GM19023 (cell line): Measurements from ENCODE around the gene ARHGEF11.
"Not testable (repeated sequence)": the region's sequence is repeated elsewhere in the genome, so short reads cannot be mapped to it uniquely, and the experiment has no call there.

Source experiments
- ATAC-seq: cut with Tn5 transposase; IDR thresholded peaks from one replicate; pipeline ENCODE4 v1.9.1; 2021; ENCODE audit warnings: mild to moderate bottlenecking, moderate library complexity; ENCODE audit not compliant: unreplicated experiment

Gene ARHGEF11

DNA sequence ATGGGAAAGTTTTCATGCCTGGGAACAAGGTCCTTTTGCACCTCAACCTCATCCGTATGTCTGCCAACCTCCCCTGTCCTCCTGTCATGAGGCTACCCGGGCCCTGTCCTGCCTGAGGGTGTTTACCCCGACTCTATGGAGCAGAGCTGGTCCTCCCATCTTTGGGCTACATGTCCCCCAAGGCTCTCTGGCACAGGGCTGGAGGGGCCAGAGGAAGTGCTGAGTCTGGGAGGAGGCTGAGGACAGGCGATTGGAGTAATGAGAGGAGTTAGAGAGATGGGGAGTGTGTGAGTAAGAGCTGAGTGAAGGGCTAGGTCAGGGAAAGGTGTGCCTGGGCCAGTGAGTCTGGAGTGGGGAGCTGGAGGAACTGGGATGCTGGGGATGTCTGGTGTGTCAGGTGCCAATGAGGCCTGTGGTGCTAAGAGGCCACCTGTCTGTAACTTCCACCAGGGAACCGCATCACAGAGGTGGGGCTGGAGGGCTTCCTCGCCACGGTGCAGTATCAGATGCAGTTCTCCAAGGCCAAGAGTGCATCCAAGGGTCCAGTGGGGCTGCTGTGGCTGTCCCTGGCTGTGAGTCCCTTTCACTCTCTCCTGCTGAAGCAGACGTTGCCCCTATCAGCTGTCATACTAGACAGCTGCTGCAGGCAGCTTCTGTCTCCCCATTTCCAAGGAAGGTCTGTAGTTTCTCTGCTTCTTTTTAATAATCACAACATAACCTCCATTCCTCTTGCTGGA lies 113.4 kb downstream of the ARHGEF11 start:
- ATAC-seq: no peak

- ATAC-seq: no peak
Observed at GRCh38 chr1:156931211-156931952, 114.2 kb downstream of the ARHGEF11 start.

DNA sequence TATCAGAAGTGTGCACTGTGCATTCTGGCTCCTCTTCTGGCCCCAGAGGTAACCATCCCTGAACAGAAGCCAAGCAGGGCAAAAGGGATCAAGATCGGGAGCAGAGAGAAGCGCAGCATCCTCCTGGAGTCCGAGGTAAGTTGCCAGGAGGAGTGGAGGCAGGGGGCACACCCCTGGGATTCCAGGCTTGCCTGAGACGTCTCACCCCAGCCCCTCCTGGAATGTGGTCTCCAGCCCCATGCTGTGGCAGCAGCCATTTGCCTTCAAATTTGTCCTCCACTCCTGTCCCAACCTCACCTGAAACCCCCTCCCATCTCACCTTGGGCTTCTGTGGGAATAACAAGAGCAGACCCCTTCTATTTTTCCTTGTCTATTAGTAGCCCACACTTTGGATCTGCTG lies 115.1 kb downstream of the ARHGEF11 start:
- no peak for ATAC-seq

GRCh38 chr1:156929596-156930238 lies 115.8 kb downstream of the ARHGEF11 start:
- no peak for ATAC-seq

- no peak for ATAC-seq
Observed at GRCh38 chr1:156928043-156928602, 117.4 kb downstream of the ARHGEF11 start.

DNA sequence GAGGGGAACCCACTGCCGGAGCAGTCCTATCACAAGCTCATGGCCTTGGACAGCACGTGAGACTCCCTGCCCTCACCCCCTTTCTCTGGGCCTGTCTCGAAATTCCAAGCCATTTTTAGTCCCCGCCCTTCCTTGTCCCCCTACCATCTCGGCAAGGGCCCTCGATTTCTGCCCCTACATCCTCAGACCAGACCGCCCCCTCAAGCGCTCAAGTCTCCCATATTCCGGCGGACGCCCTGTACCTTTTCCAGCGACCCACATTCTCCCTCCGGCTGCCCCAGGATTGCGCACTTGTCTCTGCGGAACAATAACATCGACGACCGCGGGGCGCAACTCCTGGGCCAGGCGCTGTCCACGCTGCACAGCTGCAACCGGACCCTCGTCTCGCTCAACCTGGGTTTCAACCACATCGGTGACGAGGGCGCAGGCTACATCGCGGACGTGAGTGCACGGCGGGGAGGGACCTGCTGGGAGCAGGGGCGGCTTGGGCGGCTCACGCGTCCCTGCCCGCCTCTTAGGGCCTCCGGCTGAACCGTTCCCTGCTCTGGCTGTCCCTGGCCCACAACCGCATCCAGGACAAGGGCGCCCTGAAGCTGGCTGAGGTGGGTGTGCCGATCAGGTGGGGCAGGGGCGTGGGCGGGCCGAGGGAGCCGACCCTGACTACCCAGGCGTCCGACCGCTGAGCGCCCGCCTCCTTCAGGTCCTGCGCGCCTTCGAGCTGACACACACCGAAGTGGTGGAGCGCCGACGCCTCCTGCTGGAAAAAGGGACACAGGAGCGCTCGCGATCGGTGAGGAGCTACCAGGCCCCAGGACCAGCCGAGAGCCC lies 118.1 kb downstream of the ARHGEF11 start:
- ATAC-seq: no peak

DNA sequence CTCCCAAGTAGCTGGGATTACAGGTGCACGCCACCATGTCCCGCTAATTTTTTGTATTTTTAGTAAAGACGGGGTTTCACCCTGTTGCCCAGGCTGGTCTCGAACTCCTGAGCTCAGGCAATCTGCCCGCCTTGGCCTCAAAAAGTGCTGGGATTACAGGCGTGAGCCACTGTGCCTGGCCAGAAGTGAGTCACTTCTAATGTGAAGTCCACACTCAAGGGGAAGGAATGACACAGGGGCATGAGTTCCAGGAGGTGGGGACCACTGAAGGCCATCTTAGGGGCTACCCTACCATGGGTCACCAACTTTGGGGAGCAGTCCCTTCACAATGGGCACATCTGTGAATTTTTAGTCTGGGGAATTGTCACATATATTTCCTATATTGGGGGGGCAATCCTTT lies 118.8 kb downstream of the ARHGEF11 start:
- ATAC-seq: not testable (repeated sequence)

- no peak for ATAC-seq
Observed at GRCh38 chr1:156926175-156926574, 119.4 kb downstream of the ARHGEF11 start.

DNA sequence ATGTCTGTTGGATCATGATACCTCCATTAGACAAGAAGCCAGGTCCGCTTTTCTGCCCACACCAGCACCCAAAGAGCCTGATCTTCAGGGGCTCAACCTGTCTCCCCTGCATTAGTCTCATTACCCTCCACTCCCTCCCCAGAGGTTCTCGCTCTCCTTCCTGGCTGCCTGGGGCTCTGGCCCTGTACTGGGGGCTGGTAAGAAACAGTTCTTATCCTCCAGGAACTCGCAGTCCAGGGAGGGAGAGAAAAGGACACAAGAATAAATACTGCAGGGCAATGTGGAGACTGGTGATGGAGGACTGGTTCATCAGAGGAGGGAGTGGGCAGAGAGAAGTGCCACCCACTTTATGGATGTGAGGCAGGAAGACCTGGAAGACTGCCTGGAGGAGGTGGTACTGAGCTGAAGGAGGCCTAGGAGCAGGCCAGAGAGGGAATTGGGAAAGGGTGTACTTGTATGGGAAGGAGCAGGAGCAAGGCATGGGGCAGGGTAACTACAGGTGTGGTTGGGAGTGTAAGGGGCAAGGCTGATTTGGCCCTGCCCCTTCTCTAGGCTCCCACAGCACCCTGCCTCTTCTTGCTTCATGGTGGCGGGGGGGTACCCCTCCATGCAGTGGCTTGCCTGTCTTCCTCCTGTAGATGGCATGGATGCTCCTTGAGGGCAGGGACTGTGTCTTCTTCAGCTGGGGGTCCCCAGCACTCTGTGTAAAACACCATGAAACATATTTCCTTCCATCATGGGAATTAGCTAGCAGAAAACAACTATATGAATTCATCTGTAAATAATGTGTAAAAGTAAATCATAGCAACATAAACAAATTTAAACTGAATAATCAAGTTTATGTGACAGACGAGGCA lies 120.2 kb downstream of the ARHGEF11 start:
- no peak for ATAC-seq

GRCh38 chr1:156924478-156925153 lies 120.9 kb downstream of the ARHGEF11 start:
- ATAC-seq: no peak

- ATAC-seq: no peak
Observed at GRCh38 chr1:156923670-156924477, 121.7 kb downstream of the ARHGEF11 start.

GRCh38 chr1:156922986-156923669 lies 122.4 kb downstream of the ARHGEF11 start:
- no peak for ATAC-seq

GRCh38 chr1:156921053-156921529 lies 124.5 kb downstream of the ARHGEF11 start:
- no peak for ATAC-seq

GRCh38 chr1:156920233-156921052 lies 125.1 kb downstream of the ARHGEF11 start, which contains the start of gene LRRC71:
TSS of gene LRRC71 (plus strand) at chr1:156920632. CDS start at chr1:156920804, 172 bp downstream.
- ATAC-seq: no peak

DNA sequence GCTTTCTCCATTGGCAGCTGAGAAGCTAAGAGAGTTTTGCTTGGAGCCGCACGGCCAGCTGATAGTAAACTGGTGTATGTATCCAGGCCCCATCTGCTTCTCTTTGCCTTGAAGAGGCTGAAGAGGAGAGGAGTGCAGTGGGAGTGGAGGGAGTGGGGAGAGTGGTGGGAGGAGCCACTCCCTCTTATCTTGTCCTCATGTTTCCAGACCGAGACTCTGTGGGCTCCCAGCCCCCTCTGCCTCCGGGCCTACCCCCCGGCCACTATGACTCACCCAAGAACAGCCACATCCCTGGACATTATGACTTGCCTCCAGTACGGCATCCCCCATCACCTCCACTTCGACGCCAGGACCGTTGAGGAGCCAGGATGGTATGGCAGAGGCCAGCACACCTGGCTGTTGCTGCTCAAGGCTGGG lies 131.1 kb downstream of the ARHGEF11 start:
- no peak for ATAC-seq

GRCh38 chr1:156913809-156914387 lies 131.6 kb downstream of the ARHGEF11 start:
- ATAC-seq: no peak
